HCT116 (cell line): ENCODE measurements around the gene PKIB. TPM values are rescaled to one million over a fixed set of nuclear protein-coding genes. Genes with fewer than 3 reads are reported as not detected.

Experiments
- ATAC-seq: fragments of 200-7000 bp; cut with Tn5 transposase; 2 replicates; pipeline ENCODE4 v1.9.1; 2020; ENCODE audit warnings: mild to moderate bottlenecking, moderate library complexity
- BruUV-seq: library from RNA; stranded (reverse); fragments of 400-500 nt; replicated peaks from 2 replicates; lab custom pipeline; 2021; lab: Mats Ljungman, UMichigan
- CTCF ChIA-PET: fragments of 300-600 bp; sonication (Branson Sonifier 250); formaldehyde crosslinking; loops from one replicate; lab custom pipeline; 2021; ENCODE audit warnings: antibody characterized with exemption; lab: Charles Lee
- POLR2A ChIA-PET: fragments of 300-600, 350-600 bp; sonication (Branson Sonifier 250); formaldehyde crosslinking; loops from one replicate; lab custom pipeline; 2021; ENCODE audit warnings: antibody characterized with exemption; lab: Charles Lee
- RAD21 ChIA-PET, 2 experiments: fragments of 300-600 bp; sonication (Branson Sonifier 250); formaldehyde crosslinking; loops; one replicate each; lab custom pipeline; 2023; ENCODE audit warnings: low total read pairs in 2 of 2; ENCODE audit not compliant: uncharacterized antibody in 2 of 2, unreplicated experiment in 2 of 2, low non-redundant PET in 1 of 2; lab: Charles Lee
- DNase-seq: peaks from one replicate; pipeline ENCODE4 v3.0.0-alpha.2; 2010; ENCODE audit warnings: low read depth, low spot score
- H2AFZ ChIP-seq: fragments of 200-600 bp; shearing (Covaris generic), sonication (generic); 2 replicates; pipeline ENCODE4 v1.6.1; 2017; ENCODE audit warnings: low read depth, mixed run types, mixed read lengths, antibody characterized with exemption, low read length; ENCODE audit not compliant: poor library complexity, severe bottlenecking
- H3K27ac ChIP-seq: 2 replicates; pipeline ENCODE4 v1.5.1; 2012; ENCODE audit warnings: low read depth, low read length
- H3K27me3 ChIP-seq: fragments of 200-600 bp; sonication (generic); 2 replicates; pipeline ENCODE4 v1.6.1; 2016; ENCODE audit warnings: mixed run types, low read length, mixed read lengths; ENCODE audit not compliant: insufficient read depth
- H3K36me3 ChIP-seq, 2 experiments: fragments of 200-500 bp in 1 of 2; fragments of 200-600 bp in 1 of 2; sonication (Bioruptor generic) in 1 of 2; sonication (generic) in 1 of 2; 2 replicates each; pipeline versions ENCODE4 v1.5.1 to v1.6.1; 2014 to 2016; ENCODE audit warnings: low read length in 2 of 2, inconsistent platforms in 1 of 2, mixed read lengths in 1 of 2, mixed run types in 1 of 2; ENCODE audit not compliant: insufficient read depth in 2 of 2, control insufficient read depth in 1 of 2
- H3K4me1 ChIP-seq, 2 experiments: fragments of 200-600 bp in 1 of 2; sonication (generic) in 1 of 2; 2 replicates each; pipeline versions ENCODE4 v1.5.1 to v1.6.1; 2012 to 2017; ENCODE audit warnings: low read length in 2 of 2, inconsistent platforms in 1 of 2, mild to moderate bottlenecking in 1 of 2, mixed read lengths in 1 of 2, mixed run types in 1 of 2, moderate library complexity in 1 of 2; ENCODE audit not compliant: insufficient read depth in 2 of 2, control insufficient read depth in 1 of 2
- H3K4me2 ChIP-seq: fragments of 200-600 bp; sonication (generic); 2 replicates; pipeline ENCODE4 v1.6.1; 2017; ENCODE audit warnings: mixed run types, low read length, mixed read lengths
- H3K4me3 ChIP-seq, 2 experiments: fragments of 200-600 bp in 1 of 2; sonication (generic) in 1 of 2; replicated peaks in 1 of 2; 2 replicates each; pipeline ENCODE4 v1.5.1; 2011 to 2016; ENCODE audit warnings: low read length in 2 of 2, control low read depth in 1 of 2, low read depth in 1 of 2, mild to moderate bottlenecking in 1 of 2, mixed read lengths in 1 of 2, mixed run types in 1 of 2
- H3K79me2 ChIP-seq: fragments of 200-600 bp; sonication (generic); 2 replicates; pipeline ENCODE4 v1.6.1; 2017; ENCODE audit warnings: mild to moderate bottlenecking, mixed run types, low read length, moderate library complexity, mixed read lengths; ENCODE audit not compliant: insufficient read depth
- H3K9ac ChIP-seq: fragments of 200-600 bp; sonication (generic); 2 replicates; pipeline ENCODE4 v1.6.1; 2016; ENCODE audit warnings: low read length, mixed read lengths
- H3K9me2 ChIP-seq: fragments of 200-600 bp; sonication (generic), shearing (Covaris generic); 2 replicates; pipeline ENCODE4 v1.6.1; 2017; ENCODE audit warnings: mixed run types, mild to moderate bottlenecking, moderate library complexity; ENCODE audit not compliant: insufficient read depth
- H3K9me3 ChIP-seq, 2 experiments: fragments of 200-500 bp in 1 of 2; fragments of 200-600 bp in 1 of 2; sonication (Bioruptor generic) in 1 of 2; sonication (generic) in 1 of 2; 2 replicates each; pipeline ENCODE4 v1.6.1; 2014 to 2017; ENCODE audit warnings: low read length in 2 of 2, mixed read lengths in 2 of 2, inconsistent platforms in 1 of 2, low read depth in 1 of 2, mild to moderate bottlenecking in 1 of 2, mixed run types in 1 of 2, moderate library complexity in 1 of 2; ENCODE audit not compliant: control insufficient read depth in 1 of 2, insufficient read depth in 1 of 2
- H4K20me1 ChIP-seq: fragments of 200-600 bp; sonication (generic), shearing (Covaris generic); 2 replicates; pipeline ENCODE4 v1.6.1; 2017; ENCODE audit warnings: mixed run types, mild to moderate bottlenecking, moderate library complexity; ENCODE audit not compliant: insufficient read depth
- CBX3 ChIP-seq: IDR thresholded peaks from 2 replicates; pipeline ENCODE4 v1.6.1; 2012; ENCODE audit warnings: low read depth
- CEBPB ChIP-seq: IDR thresholded peaks from 2 replicates; pipeline ENCODE4 v1.6.1; 2012; ENCODE audit warnings: low read depth
- EZH2phosphoT487 ChIP-seq: fragments of 200-600 bp; IDR thresholded peaks from 2 replicates; pipeline ENCODE4 v1.6.1; 2018; ENCODE audit warnings: antibody characterized with exemption, borderline replicate concordance
- POLR2AphosphoS5 ChIP-seq: IDR thresholded peaks from 2 replicates; pipeline ENCODE4 v1.6.1; 2011; ENCODE audit warnings: mild to moderate bottlenecking, low read depth, low read length, moderate library complexity
- SIN3A ChIP-seq: IDR thresholded peaks from 2 replicates; pipeline ENCODE4 v1.6.1; 2012; ENCODE audit warnings: low read depth
- SP1 ChIP-seq: IDR thresholded peaks from 2 replicates; pipeline ENCODE4 v1.6.1; 2012; ENCODE audit warnings: low read depth
- SRF ChIP-seq: IDR thresholded peaks from 2 replicates; pipeline ENCODE4 v1.6.1; 2012; ENCODE audit warnings: low read depth
- TCF7L2 ChIP-seq: IDR thresholded peaks from 2 replicates; pipeline ENCODE4 v1.7.0; 2011; ENCODE audit warnings: borderline replicate concordance, inconsistent platforms; ENCODE audit not compliant: insufficient read depth, insufficient read length; ENCODE audit errors: extremely low read depth
- YY1 ChIP-seq: IDR thresholded peaks from 2 replicates; pipeline ENCODE4 v1.6.1; 2011; ENCODE audit warnings: low read length, low read depth, moderate library complexity, mild to moderate bottlenecking; ENCODE audit not compliant: insufficient replicate concordance; ENCODE audit errors: extremely low read depth
- intact Hi-C: fragments of 100-400 bp; cut with micrococcal nuclease; formaldehyde crosslinking; loops from 2 replicates; pipeline ENCODE4 v1.10.0; 2022
- total RNA-seq: library from RNA; stranded (reverse); gene quantifications from one replicate; pipeline ENCODE4 v1.2.1, GENCODE V29; 2021; ENCODE audit not compliant: unreplicated experiment
- TF ChIP-seq, protein P1 (sequence below): IDR thresholded peaks from 2 replicates; pipeline ENCODE4 v1.6.1; 2012
- TF ChIP-seq, protein P2 (sequence below): IDR thresholded peaks from 2 replicates; pipeline ENCODE4 v1.6.1; 2012
- TF ChIP-seq, protein P3 (sequence below), 3 experiments: fragments of 200-600 bp in 1 of 3; sonication (generic) in 1 of 3; IDR thresholded peaks in 2 of 3; conservative IDR thresholded peaks in 1 of 3; 2 replicates each; pipeline ENCODE4 v1.5.1; 2012 to 2017; ENCODE audit warnings: low read depth in 2 of 3, low read length in 2 of 3, antibody characterized with exemption in 1 of 3, borderline replicate concordance in 1 of 3, control low read depth in 1 of 3, mild to moderate bottlenecking in 1 of 3, mixed read lengths in 1 of 3, mixed run types in 1 of 3, moderate library complexity in 1 of 3; ENCODE audit not compliant: insufficient read depth in 1 of 3

Gene PKIB
- total RNA-seq, 1 experiment from 2014 or later: 24.0 TPM

DNA sequence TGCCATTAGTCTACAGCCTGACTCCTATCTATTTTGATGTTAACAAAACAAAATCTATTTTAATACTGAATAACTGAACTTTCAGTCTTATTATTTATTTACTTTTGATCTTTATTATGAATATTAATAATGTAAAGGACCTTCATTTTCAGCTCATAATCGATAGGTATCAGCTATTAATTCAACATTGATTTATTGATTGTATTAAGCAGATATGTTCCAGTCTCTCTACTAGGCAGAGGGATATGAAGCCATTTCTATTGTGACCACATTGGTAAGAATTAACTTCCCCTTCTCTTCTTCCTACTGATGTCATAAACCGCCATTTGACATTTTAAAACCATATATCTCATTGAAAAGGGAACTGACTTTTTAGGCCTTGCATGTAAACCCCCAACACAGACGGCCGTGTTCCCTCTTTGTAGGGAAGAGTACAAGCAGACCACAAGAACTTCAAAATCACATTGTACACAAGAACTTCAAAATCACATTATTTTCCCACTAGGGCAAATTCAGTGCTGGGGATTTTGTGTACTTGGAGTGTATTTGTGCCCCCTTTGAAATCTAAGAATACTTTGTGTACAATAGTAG, 99.8 kb downstream of the PKIB start:
- ChIA-PET POLR2A (no interaction called here), CTCF (no interaction called here), RAD21 (no interaction called here)
- TF ChIP-seq POLR2AphosphoS5 (no peak), CBX3 (no peak), EZH2phosphoT487 (no peak), CEBPB (no peak), TCF7L2 (no peak), SIN3A (no peak), SP1 (no peak)
- TF ChIP-seq, protein P1, sequence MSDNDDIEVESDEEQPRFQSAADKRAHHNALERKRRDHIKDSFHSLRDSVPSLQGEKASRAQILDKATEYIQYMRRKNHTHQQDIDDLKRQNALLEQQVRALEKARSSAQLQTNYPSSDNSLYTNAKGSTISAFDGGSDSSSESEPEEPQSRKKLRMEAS: no peak
- intact Hi-C loops: no loop called here
- H3K79me2 ChIP-seq: no peaks in the 10 kb centered on the region
- no peak overlapping the region for H3K4me2 ChIP-seq
- H3K27ac ChIP-seq: no peak overlapping the region
- no peaks in the 10 kb centered on the region for H4K20me1 ChIP-seq
- DNase-seq (no peak), ATAC-seq (no peak)
- no peaks in the 10 kb centered on the region for H3K36me3 ChIP-seq
- no TSS peak for BruUV-seq
- no peak overlapping the region for H2AFZ ChIP-seq
- no peaks in the 10 kb centered on the region for H3K27me3 ChIP-seq
- peaks cover 12 to 15% of the 10 kb centered on the region in 2 experiments; a peak in 2 of 4 replicates for H3K4me1 ChIP-seq
- H3K4me3 ChIP-seq: no peak overlapping the region
- no peaks in the 10 kb centered on the region for H3K9me2 ChIP-seq
- H3K9me3 ChIP-seq: no peaks in the 10 kb centered on the region
- H3K9ac ChIP-seq: no peak overlapping the region

DNA sequence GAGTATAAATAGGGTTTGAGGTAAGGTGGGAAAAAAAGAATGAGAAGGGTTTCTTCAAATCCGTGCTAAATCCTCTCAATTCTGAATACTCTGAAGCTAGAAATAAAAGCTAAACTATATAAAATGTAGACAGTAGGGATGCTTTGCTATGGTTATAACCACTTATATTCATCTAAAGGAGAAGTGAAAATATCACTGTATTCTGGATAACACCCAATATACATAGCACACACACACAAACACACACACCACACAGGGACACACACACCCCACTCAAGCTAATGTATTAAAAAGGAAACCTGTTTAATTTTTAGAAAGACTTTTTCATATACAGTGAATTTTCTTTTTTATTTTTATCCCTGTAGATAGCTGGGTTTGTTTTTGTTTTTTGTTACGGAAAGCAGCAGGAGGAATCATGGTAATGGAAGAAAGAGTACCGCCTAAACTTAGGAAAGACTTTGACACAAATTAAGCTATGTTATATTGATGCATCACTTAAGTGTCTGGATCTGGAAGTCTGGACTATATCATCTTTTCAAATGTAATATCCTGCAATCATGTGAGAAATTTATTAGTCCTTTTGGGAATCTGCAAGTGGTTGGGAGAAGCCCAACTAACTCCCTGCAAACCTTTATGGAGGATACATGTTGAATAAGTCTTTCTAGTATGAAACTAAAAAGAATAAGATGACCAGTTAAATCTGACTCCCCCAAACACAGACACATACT, 100.9 kb downstream of the PKIB start:
- RAD21 ChIA-PET: no interaction called here
- POLR2A ChIA-PET: interaction anchor here (1.6 to 1.9 kb wide), 2 partner anchors 15 to 101 kb away, joined by 3 to 6 read pairs; partner anchors contain the start of gene PKIB
- no peak for ATAC-seq
- intact Hi-C loops: no loop called here
- CTCF ChIA-PET: interaction anchor here (2.2 kb wide), 1 partner anchor 15 kb away, joined by 5 read pairs; no protein-coding TSS in a partner anchor
- H3K27ac ChIP-seq: no peak overlapping the region
- no peak overlapping the region for H3K4me2 ChIP-seq
- H3K4me3 ChIP-seq: no peak overlapping the region
- DNase-seq: no peak
- H2AFZ ChIP-seq: no peak overlapping the region
- no peaks in the 10 kb centered on the region for H3K9me3 ChIP-seq
- H3K9me2 ChIP-seq: no peaks in the 10 kb centered on the region
- H3K36me3 ChIP-seq: no peaks in the 10 kb centered on the region
- H3K79me2 ChIP-seq: no peaks in the 10 kb centered on the region
- TF ChIP-seq, protein P2, sequence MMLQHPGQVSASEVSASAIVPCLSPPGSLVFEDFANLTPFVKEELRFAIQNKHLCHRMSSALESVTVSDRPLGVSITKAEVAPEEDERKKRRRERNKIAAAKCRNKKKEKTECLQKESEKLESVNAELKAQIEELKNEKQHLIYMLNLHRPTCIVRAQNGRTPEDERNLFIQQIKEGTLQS: no peak
- no peak for TF ChIP-seq CBX3
- no peak for TF ChIP-seq YY1
- no peak for TF ChIP-seq POLR2AphosphoS5
- TF ChIP-seq, protein P3, sequence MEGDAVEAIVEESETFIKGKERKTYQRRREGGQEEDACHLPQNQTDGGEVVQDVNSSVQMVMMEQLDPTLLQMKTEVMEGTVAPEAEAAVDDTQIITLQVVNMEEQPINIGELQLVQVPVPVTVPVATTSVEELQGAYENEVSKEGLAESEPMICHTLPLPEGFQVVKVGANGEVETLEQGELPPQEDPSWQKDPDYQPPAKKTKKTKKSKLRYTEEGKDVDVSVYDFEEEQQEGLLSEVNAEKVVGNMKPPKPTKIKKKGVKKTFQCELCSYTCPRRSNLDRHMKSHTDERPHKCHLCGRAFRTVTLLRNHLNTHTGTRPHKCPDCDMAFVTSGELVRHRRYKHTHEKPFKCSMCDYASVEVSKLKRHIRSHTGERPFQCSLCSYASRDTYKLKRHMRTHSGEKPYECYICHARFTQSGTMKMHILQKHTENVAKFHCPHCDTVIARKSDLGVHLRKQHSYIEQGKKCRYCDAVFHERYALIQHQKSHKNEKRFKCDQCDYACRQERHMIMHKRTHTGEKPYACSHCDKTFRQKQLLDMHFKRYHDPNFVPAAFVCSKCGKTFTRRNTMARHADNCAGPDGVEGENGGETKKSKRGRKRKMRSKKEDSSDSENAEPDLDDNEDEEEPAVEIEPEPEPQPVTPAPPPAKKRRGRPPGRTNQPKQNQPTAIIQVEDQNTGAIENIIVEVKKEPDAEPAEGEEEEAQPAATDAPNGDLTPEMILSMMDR (IDR thresholded peaks at IDR 0.05 in 2 of 3, conservative IDR thresholded peaks at IDR 0.05 in 1 of 3; ENCODE audit: borderline replicate concordance in 1 of 3, insufficient read depth in 1 of 3, low read depth in 2 of 3, low read length in 2 of 3): no peak
- TF ChIP-seq SRF: no peak
- TF ChIP-seq, all 23 proteins: peak for 0
- no peak overlapping the region for H3K9ac ChIP-seq
- no peaks in the 10 kb centered on the region for H4K20me1 ChIP-seq
- H3K4me1 ChIP-seq: peaks cover 12 to 18% of the 10 kb centered on the region in 2 experiments; a peak in 2 of 4 replicates
- no peaks in the 10 kb centered on the region for H3K27me3 ChIP-seq
- no TSS peak for BruUV-seq
